ENCODE measurements around the gene CBLB. TPM values are rescaled to one million over a fixed set of nuclear protein-coding genes. Genes with fewer than 3 reads are reported as not detected.

CBLB gene
- total RNA-seq, 1 donor from 2014 or later: 57.0 TPM

DNA sequence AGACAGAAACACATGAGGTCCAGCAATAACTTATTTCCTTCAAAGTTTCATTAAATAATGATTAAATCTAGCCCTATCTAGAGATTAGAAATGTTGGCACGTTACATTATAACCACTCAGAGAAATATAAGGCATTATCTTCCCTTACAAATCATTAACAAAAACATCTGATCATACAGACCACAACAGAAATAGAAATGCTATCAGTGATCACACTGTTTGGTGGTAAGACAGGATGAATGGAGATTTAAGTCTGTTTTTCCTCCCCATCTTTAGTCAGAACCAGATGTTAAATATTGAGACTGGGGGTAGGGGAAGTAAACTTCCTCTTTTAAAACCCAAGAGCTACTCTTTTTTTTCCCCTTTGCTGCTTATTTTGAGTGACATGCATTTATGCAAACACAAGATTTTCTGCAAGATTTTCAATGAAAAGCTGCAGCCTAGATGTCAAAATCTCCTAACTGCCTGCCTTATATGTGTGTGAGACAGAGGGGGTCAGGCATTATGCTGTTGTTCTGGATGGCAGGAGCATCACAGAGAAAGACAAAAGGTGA, 70.4 kb downstream of the CBLB start:
- DNase-seq (ENCODE audit: extremely low spot score, unreplicated experiment): no peak
- TF ChIP-seq, protein P1, sequence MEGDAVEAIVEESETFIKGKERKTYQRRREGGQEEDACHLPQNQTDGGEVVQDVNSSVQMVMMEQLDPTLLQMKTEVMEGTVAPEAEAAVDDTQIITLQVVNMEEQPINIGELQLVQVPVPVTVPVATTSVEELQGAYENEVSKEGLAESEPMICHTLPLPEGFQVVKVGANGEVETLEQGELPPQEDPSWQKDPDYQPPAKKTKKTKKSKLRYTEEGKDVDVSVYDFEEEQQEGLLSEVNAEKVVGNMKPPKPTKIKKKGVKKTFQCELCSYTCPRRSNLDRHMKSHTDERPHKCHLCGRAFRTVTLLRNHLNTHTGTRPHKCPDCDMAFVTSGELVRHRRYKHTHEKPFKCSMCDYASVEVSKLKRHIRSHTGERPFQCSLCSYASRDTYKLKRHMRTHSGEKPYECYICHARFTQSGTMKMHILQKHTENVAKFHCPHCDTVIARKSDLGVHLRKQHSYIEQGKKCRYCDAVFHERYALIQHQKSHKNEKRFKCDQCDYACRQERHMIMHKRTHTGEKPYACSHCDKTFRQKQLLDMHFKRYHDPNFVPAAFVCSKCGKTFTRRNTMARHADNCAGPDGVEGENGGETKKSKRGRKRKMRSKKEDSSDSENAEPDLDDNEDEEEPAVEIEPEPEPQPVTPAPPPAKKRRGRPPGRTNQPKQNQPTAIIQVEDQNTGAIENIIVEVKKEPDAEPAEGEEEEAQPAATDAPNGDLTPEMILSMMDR (conservative IDR thresholded peaks at IDR 0.05): no peak
- Mint-ChIP-seq H3K27me3 (no peaks in the 10 kb centered on the region), H3K9me3 (peaks cover 9% of the 10 kb centered on the region), H3K36me3 (peaks cover 22% of the 10 kb centered on the region), H3K27ac (no peak overlapping the region), H3K4me1 (ENCODE audit: unreplicated experiment) (peaks cover 21% of the 10 kb centered on the region), H3K4me3 (no peak overlapping the region)

DNA sequence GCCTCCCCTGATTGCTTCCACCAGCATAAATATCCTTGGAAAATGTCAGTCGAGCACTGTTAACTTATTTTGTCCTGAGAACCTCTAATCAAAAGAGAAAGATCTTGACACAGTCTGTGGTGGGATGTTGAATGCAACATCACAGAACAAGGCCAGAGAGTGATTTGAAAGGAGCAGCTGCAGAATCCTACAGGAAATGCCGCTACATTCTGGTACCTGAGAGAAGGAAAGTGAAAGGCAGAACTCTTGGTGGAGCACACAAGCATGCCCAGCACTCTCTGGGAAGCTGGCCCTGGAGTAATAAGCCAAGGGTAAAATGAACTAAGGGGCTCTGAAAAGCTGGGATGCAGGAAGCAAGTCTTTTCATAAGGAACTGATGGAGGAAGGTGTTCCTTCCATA, 75.8 kb downstream of the CBLB start:
- Mint-ChIP-seq H3K9me3 (peaks cover 9% of the 10 kb centered on the region), H3K36me3 (peaks cover 18% of the 10 kb centered on the region), H3K27me3 (no peaks in the 10 kb centered on the region), H3K4me1 (ENCODE audit: unreplicated experiment) (peaks cover 27% of the 10 kb centered on the region), H3K27ac (peak overlapping the region; percentile 35), H3K4me3 (no peak overlapping the region)
- TF ChIP-seq, protein P1 (conservative IDR thresholded peaks at IDR 0.05): no peak
- no peak for DNase-seq (ENCODE audit: extremely low spot score, unreplicated experiment)

DNA sequence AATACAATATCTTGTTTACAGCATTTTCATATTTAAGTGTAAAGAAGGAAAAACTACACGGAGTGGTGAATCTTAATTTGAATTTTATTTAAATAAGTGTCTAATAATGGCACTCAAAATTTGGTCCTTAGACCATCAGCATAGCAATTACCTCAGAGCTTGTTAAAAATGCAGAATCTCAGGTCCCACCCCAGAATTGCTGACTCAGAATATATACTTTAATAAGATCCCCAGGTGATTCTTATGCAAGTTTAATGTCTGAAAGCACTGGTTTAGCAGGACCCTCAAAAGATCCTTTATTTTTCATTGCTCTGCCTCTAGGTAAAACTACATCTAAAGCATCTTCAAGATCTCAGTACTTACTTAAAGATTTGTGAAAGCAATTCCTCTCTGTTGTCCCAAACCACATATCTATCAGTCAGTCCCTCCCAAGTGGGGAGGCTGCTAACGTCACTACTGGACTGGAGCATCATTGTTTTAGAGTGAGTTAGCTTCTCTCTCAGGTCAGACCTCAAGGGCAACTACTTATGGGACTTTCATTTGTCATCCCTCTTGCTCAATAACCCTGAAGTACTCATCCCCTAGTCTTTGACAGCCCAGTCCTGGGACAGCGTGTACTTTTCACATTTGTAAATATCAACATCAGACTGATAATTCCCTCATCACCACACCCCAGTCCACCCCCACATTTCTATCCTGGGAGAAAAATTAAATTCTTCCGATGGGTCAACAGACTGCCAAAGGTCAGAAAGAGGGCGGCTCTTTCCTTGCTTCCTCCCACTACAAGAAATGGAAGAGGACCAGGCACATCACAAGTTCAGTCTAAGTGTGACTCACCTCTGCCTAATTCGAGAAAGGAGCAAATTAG, 76.7 kb downstream of the CBLB start:
- no peak for DNase-seq (ENCODE audit: extremely low spot score, unreplicated experiment)
- H3K4me3 Mint-ChIP-seq: no peak overlapping the region
- H3K9me3 Mint-ChIP-seq: peaks cover 9% of the 10 kb centered on the region
- H3K4me1 Mint-ChIP-seq (ENCODE audit: unreplicated experiment): peaks cover 31% of the 10 kb centered on the region
- peaks cover 15% of the 10 kb centered on the region for H3K36me3 Mint-ChIP-seq
- H3K27ac Mint-ChIP-seq: peak overlapping the region; percentile 35
- TF ChIP-seq, protein P1 (conservative IDR thresholded peaks at IDR 0.05): no peak
- H3K27me3 Mint-ChIP-seq: no peaks in the 10 kb centered on the region

DNA sequence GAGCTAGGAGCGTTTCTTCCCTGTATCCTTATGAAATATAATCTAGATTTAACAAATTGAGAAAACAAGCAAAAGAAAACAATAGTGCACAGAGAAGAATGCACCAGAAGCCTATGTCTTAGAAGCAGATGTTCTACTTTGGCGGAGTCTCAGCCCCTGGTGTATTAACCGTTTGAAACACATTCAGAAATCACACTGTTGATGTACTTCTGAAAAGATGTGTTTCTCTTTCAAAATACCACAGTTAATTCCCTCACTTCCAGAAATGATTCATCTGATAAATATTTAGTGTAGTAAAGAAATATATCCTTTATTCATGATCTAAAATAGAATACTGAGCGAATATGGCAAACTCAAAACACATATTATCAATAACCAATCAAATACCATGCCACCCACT, 77.7 kb downstream of the CBLB start:
- no peak overlapping the region for H3K4me3 Mint-ChIP-seq
- peaks cover 2% of the 10 kb centered on the region for H3K9me3 Mint-ChIP-seq

DNA sequence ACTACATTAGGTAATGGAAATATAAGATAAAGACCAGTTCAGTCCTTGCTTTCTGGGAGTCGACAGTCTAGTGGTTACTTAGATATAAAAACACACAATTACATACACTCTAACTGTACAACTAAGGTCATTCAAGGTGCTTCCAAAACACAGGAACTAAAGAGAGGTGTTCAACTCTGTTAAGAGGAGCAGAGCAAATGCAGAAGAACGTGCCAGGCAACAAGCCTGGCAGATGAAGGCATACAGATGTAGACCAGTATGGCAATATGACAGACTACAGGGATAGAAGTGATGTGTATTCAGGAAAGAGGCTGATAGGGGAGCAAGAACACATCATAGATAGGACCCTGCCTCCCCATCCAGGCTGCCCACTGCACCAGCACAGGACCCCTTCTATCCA, 78.3 kb downstream of the CBLB start:
- Mint-ChIP-seq H3K4me1 (ENCODE audit: unreplicated experiment) (peaks cover 41% of the 10 kb centered on the region), H3K27me3 (no peaks in the 10 kb centered on the region), H3K27ac (no peak overlapping the region), H3K36me3 (peaks cover 3% of the 10 kb centered on the region), H3K4me3 (no peak overlapping the region), H3K9me3 (no peaks in the 10 kb centered on the region)
- TF ChIP-seq, protein P1 (conservative IDR thresholded peaks at IDR 0.05): no peak
- no peak for DNase-seq (ENCODE audit: extremely low spot score, unreplicated experiment)

More for the DNA sequence above, 77.7 kb downstream of the CBLB start:
- TF ChIP-seq, protein P1 (conservative IDR thresholded peaks at IDR 0.05): no peak
- Mint-ChIP-seq H3K36me3 (peaks cover 6% of the 10 kb centered on the region), H3K4me1 (ENCODE audit: unreplicated experiment) (peaks cover 38% of the 10 kb centered on the region), H3K27me3 (no peaks in the 10 kb centered on the region), H3K27ac (no peak overlapping the region)
- DNase-seq (ENCODE audit: extremely low spot score, unreplicated experiment): no peak
